ENCODE results near the gene TAAR2.

Gene TAAR2

DNA sequence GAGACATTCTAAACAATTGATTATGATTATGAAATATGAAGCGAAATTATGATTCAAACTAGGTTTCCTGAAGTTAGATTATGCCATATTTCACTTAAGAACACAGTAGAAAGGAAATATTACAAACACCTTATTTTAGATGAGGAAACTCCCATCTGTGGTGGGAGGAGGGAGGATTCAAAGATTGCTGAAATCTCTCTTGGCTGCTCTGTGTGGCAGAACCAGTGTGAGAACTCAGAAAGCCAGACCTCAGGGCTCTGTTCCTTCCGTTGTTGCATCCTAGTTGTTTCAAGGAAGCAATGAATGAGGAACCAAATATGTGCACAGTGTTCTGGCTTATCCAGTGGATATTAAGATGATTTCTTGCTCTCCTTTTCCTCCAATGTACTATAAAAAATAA is 36.7 kb downstream of the TAAR2 start:
- ChIA-PET POLR2A (ENCODE audit: low non-redundant PET) (no interaction called here), CTCF (no interaction called here)
- H3K27ac ChIP-seq, result no peak overlapping the region
- TF ChIP-seq, protein P1, sequence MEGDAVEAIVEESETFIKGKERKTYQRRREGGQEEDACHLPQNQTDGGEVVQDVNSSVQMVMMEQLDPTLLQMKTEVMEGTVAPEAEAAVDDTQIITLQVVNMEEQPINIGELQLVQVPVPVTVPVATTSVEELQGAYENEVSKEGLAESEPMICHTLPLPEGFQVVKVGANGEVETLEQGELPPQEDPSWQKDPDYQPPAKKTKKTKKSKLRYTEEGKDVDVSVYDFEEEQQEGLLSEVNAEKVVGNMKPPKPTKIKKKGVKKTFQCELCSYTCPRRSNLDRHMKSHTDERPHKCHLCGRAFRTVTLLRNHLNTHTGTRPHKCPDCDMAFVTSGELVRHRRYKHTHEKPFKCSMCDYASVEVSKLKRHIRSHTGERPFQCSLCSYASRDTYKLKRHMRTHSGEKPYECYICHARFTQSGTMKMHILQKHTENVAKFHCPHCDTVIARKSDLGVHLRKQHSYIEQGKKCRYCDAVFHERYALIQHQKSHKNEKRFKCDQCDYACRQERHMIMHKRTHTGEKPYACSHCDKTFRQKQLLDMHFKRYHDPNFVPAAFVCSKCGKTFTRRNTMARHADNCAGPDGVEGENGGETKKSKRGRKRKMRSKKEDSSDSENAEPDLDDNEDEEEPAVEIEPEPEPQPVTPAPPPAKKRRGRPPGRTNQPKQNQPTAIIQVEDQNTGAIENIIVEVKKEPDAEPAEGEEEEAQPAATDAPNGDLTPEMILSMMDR (conservative IDR thresholded peaks at IDR 0.05; ENCODE audit: low read depth), result no peak
- DNase-seq (ENCODE audit: low spot score), result no peak

DNA sequence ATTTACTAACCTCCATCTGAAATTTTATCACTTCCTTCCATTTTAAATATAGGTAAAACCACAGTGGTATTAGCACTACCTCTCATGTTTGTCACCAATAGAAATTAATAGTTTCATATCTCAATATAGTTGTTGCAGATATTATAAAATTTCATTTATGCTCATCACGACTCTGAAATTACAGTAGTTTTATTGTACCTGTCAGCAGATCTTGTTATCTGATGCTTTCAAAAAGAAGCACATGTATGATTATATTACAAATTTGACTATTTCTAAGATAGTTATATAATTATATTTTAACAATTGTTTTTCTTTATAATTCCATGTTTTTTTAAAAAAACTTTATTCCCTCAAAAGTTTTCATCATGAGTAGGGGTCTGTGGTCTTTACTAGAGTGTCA is 39.4 kb downstream of the TAAR2 start:
- ChIA-PET POLR2A (ENCODE audit: low non-redundant PET) (no interaction called here), CTCF (no interaction called here)
- H3K27ac ChIP-seq, result no peak overlapping the region
- TF ChIP-seq, protein P1 (conservative IDR thresholded peaks at IDR 0.05; ENCODE audit: low read depth), result no peak
- DNase-seq (ENCODE audit: low spot score), result no peak

DNA sequence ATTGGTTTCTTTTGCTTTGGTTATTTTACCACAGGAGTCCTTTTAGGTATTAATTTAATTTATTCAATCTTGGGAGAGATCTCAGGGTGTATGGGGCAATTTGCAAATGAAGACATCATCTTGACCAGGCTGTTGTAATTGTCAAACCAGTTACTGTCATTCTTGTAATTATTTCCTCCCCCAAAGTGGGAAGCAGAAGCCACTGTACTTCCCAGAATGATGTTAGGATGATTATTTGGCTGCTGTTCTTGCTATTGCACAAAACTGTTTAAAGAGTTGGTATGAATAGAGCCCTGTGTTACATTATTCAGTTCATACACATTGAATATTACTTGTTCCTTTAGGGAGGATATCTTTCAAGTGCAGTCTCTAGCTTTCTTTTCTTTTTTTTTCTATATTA is 52.3 kb downstream of the TAAR2 start:
- ChIA-PET CTCF (no interaction called here), POLR2A (ENCODE audit: low non-redundant PET) (no interaction called here)
- TF ChIP-seq, protein P1 (conservative IDR thresholded peaks at IDR 0.05; ENCODE audit: low read depth), result no peak
- H3K27ac ChIP-seq, result no peak overlapping the region
- DNase-seq (ENCODE audit: low spot score), result no peak

DNA sequence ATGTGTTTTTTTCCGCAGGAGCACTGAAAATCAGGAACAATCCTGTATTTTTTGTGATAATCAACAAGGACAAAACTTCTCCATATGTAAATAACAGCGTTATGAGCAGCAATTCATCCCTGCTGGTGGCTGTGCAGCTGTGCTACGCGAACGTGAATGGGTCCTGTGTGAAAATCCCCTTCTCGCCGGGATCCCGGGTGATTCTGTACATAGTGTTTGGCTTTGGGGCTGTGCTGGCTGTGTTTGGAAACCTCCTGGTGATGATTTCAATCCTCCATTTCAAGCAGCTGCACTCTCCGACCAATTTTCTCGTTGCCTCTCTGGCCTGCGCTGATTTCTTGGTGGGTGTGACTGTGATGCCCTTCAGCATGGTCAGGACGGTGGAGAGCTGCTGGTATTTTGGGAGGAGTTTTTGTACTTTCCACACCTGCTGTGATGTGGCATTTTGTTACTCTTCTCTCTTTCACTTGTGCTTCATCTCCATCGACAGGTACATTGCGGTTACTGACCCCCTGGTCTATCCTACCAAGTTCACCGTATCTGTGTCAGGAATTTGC is 53.8 kb downstream of the TAAR2 start, which contains the start of gene TAAR6:
Gene TAAR6 (plus strand): TSS at position 102 of the 557 bp plus-strand sequence. CDS start 0 bp downstream, at position 102.
- ChIA-PET POLR2A (ENCODE audit: low non-redundant PET) (no interaction called here), CTCF (interaction anchor here (0.6 to 0.7 kb wide), 2 partner anchors 119 to 482 kb away, joined by 3 read pairs; no protein-coding TSS in a partner anchor)
- DNase-seq (ENCODE audit: low spot score), result no peak
- H3K27ac ChIP-seq, result no peak within 1 kb of the TSS
- TF ChIP-seq, protein P1 (conservative IDR thresholded peaks at IDR 0.05; ENCODE audit: low read depth), result no peak

DNA sequence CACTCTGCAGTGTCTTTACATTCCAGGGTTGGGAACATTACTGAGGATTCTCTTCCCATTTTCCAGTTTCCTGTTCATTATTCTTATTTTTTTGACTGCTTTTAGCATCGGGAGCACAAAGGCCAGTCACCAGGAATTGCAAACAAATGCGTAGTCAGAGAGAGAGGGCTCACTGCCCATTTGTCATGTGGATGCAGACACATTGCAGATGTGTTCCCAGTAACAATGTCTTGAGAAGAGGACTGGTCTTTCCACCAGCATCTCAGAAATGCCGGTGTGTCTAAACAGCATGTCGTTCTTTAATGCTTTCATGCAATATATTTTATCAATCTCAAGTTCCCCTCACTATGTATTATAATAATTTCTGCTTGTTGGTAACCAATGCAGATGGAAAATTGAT is 54.9 kb downstream of the TAAR2 start:
- no peak for DNase-seq (ENCODE audit: low spot score)
- CTCF ChIA-PET, result no interaction called here
- POLR2A ChIA-PET (ENCODE audit: low non-redundant PET), result no interaction called here
- no peak overlapping the region for H3K27ac ChIP-seq
- TF ChIP-seq, protein P1 (conservative IDR thresholded peaks at IDR 0.05; ENCODE audit: low read depth), result no peak

DNA sequence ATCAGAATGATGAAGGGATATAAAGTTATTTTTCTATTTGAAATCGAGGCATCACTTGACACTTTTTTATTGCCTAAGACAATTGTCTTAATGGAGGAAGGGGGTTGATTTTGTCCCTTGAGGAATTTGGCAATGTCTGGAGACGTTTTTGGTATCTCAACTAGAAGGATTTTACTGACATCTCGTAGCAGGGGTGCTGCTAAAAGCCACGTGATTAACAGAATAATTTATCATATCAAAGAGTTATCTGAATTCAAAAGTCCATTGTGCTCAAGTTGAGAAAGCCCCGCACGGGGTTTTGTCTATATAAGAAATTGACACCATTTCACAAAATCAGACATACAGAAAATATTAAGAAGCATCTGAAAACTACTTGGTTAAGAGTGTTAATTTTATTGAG is 55.5 kb downstream of the TAAR2 start:
- TF ChIP-seq, protein P1 (conservative IDR thresholded peaks at IDR 0.05; ENCODE audit: low read depth), result no peak
- no peak for DNase-seq (ENCODE audit: low spot score)
- ChIA-PET CTCF (no interaction called here), POLR2A (ENCODE audit: low non-redundant PET) (no interaction called here)
- no peak overlapping the region for H3K27ac ChIP-seq

All from RWPE1 (cell line).